Activated naive CD8-positive, alpha-beta T cell treated with anti-CD3 and anti-CD28 coated beads, Interleukin-2, amount 10 ng/mL, durations not matched to agents 7 days and 5 days (primary cell): Measurements from ENCODE around the gene FOXC2. TPM values are rescaled to one million over a fixed set of nuclear protein-coding genes. Genes with fewer than 3 reads are reported as not detected.

Experiments
- ATAC-seq: fragments of 150-1000 bp; cut with Tn5 transposase; one replicate; pipeline ENCODE4 v1.10.0; 2021; ENCODE audit warnings: low read depth, moderate library complexity
- POLR2A ChIA-PET: fragments of 350-600 bp; sonication (Branson Sonifier 250); formaldehyde crosslinking; loops from one replicate; lab custom pipeline; 2021; ENCODE audit warnings: antibody characterized with exemption; lab: Charles Lee
- DNase-seq: peaks from one replicate; pipeline ENCODE4 v3.0.0; 2021
- H3K27ac Mint-ChIP-seq: one replicate; pipeline ENCODE4 v1.8.0; 2022; ENCODE audit warnings: mild to moderate bottlenecking, mixed read lengths
- H3K27me3 Mint-ChIP-seq: one replicate; pipeline ENCODE4 v1.8.0; 2022; ENCODE audit warnings: mild to moderate bottlenecking, moderate library complexity, mixed read lengths
- H3K36me3 Mint-ChIP-seq: one replicate; pipeline ENCODE4 v1.8.0; 2021; ENCODE audit warnings: mild to moderate bottlenecking, mixed read lengths
- H3K4me1 Mint-ChIP-seq: one replicate; pipeline ENCODE4 v1.8.0; 2021; ENCODE audit warnings: mixed read lengths
- H3K4me3 Mint-ChIP-seq: one replicate; pipeline ENCODE4 v1.8.0; 2022; ENCODE audit warnings: mild to moderate bottlenecking, moderate library complexity, mixed read lengths
- H3K9me3 Mint-ChIP-seq: one replicate; pipeline ENCODE4 v1.8.0; 2021; ENCODE audit warnings: mixed read lengths
- total RNA-seq, 2 experiments: library from RNA; stranded (reverse); gene quantifications; one replicate each; pipeline ENCODE4 v1.2.3, GENCODE V29; 2021

FOXC2 gene
- total RNA-seq, 2 experiments from 2014 or later: not detected

- POLR2A ChIA-PET: no interaction called here
- Mint-ChIP-seq H3K9me3 (no peaks in the 10 kb centered on the region), H3K36me3 (no peaks in the 10 kb centered on the region), H3K4me1 (no peaks in the 10 kb centered on the region), H3K4me3 (no peak overlapping the region), H3K27me3 (peaks cover 2% of the 10 kb centered on the region), H3K27ac (no peak overlapping the region)
- no peak for DNase-seq
- no peak for ATAC-seq
Observed at GRCh38 chr16:86528061-86528929, 38.3 kb upstream of the FOXC2 start.

- H3K9me3 Mint-ChIP-seq: no peaks in the 10 kb centered on the region
- POLR2A ChIA-PET: no interaction called here
- no peaks in the 10 kb centered on the region for H3K4me1 Mint-ChIP-seq
- no peaks in the 10 kb centered on the region for H3K36me3 Mint-ChIP-seq
- DNase-seq (no peak), ATAC-seq (no peak)
- no peak overlapping the region for H3K4me3 Mint-ChIP-seq
- H3K27ac Mint-ChIP-seq: no peak overlapping the region
- H3K27me3 Mint-ChIP-seq: no peaks in the 10 kb centered on the region
Observed at GRCh38 chr16:86529160-86529559, 37.5 kb upstream of the FOXC2 start.

- Mint-ChIP-seq H3K27me3 (no peaks in the 10 kb centered on the region), H3K9me3 (no peaks in the 10 kb centered on the region), H3K27ac (no peak overlapping the region), H3K4me3 (no peak overlapping the region), H3K36me3 (no peaks in the 10 kb centered on the region), H3K4me1 (no peaks in the 10 kb centered on the region)
- DNase-seq (no peak), ATAC-seq (no peak)
- POLR2A ChIA-PET: no interaction called here
Observed at GRCh38 chr16:86530251-86531190, 36.1 kb upstream of the FOXC2 start.

- Mint-ChIP-seq H3K4me3 (no peak overlapping the region), H3K27ac (no peak overlapping the region), H3K9me3 (no peaks in the 10 kb centered on the region), H3K27me3 (no peaks in the 10 kb centered on the region), H3K36me3 (no peaks in the 10 kb centered on the region), H3K4me1 (no peaks in the 10 kb centered on the region)
- DNase-seq: no peak
- no peak for ATAC-seq
- POLR2A ChIA-PET: interaction anchor here (1.0 kb wide), 1 partner anchor 19 kb away, joined by 3 read pairs; no protein-coding TSS in a partner anchor
Observed at GRCh38 chr16:86531191-86531545, 35.5 kb upstream of the FOXC2 start.

GRCh38 chr16:86531641-86532525, 34.7 kb upstream of the FOXC2 start:
- POLR2A ChIA-PET: interaction anchor here (1.0 kb wide), 1 partner anchor 19 kb away, joined by 3 read pairs; no protein-coding TSS in a partner anchor
- Mint-ChIP-seq H3K36me3 (no peaks in the 10 kb centered on the region), H3K27ac (no peak overlapping the region), H3K9me3 (no peaks in the 10 kb centered on the region), H3K27me3 (no peaks in the 10 kb centered on the region), H3K4me3 (no peak overlapping the region), H3K4me1 (no peaks in the 10 kb centered on the region)
- no peak for ATAC-seq
- no peak for DNase-seq

GRCh38 chr16:86532526-86532815, 34.2 kb upstream of the FOXC2 start:
- no peak overlapping the region for H3K4me3 Mint-ChIP-seq
- no peak for DNase-seq
- no peaks in the 10 kb centered on the region for H3K36me3 Mint-ChIP-seq
- no peaks in the 10 kb centered on the region for H3K4me1 Mint-ChIP-seq
- no peaks in the 10 kb centered on the region for H3K27me3 Mint-ChIP-seq
- H3K27ac Mint-ChIP-seq: no peak overlapping the region
- POLR2A ChIA-PET: interaction anchor here (1.0 kb wide), 1 partner anchor 18 kb away, joined by 3 read pairs; no protein-coding TSS in a partner anchor
- H3K9me3 Mint-ChIP-seq: no peaks in the 10 kb centered on the region
- no peak for ATAC-seq

- no peaks in the 10 kb centered on the region for H3K27me3 Mint-ChIP-seq
- H3K4me3 Mint-ChIP-seq: no peak overlapping the region
- DNase-seq (no peak), ATAC-seq (no peak)
- no peaks in the 10 kb centered on the region for H3K36me3 Mint-ChIP-seq
- no peaks in the 10 kb centered on the region for H3K4me1 Mint-ChIP-seq
- POLR2A ChIA-PET: no interaction called here
- no peak overlapping the region for H3K27ac Mint-ChIP-seq
- H3K9me3 Mint-ChIP-seq: no peaks in the 10 kb centered on the region
Observed at GRCh38 chr16:86533076-86533475, 33.6 kb upstream of the FOXC2 start.

GRCh38 chr16:86533767-86534351, 32.8 kb upstream of the FOXC2 start:
- DNase-seq: no peak
- POLR2A ChIA-PET: no interaction called here
- Mint-ChIP-seq H3K4me1 (no peaks in the 10 kb centered on the region), H3K27ac (no peak overlapping the region), H3K9me3 (no peaks in the 10 kb centered on the region), H3K27me3 (no peaks in the 10 kb centered on the region), H3K36me3 (no peaks in the 10 kb centered on the region), H3K4me3 (no peak overlapping the region)
- no peak for ATAC-seq

- Mint-ChIP-seq H3K4me1 (no peaks in the 10 kb centered on the region), H3K9me3 (no peaks in the 10 kb centered on the region), H3K36me3 (no peaks in the 10 kb centered on the region), H3K4me3 (no peak overlapping the region), H3K27ac (no peak overlapping the region), H3K27me3 (no peaks in the 10 kb centered on the region)
- ATAC-seq (no peak), DNase-seq (no peak)
- POLR2A ChIA-PET: no interaction called here
Observed at GRCh38 chr16:86534779-86535615, 31.6 kb upstream of the FOXC2 start.

- H3K27me3 Mint-ChIP-seq: no peaks in the 10 kb centered on the region
- no peaks in the 10 kb centered on the region for H3K36me3 Mint-ChIP-seq
- POLR2A ChIA-PET: no interaction called here
- no peak overlapping the region for H3K27ac Mint-ChIP-seq
- H3K4me1 Mint-ChIP-seq: no peaks in the 10 kb centered on the region
- ATAC-seq (no peak), DNase-seq (no peak)
- no peaks in the 10 kb centered on the region for H3K9me3 Mint-ChIP-seq
- H3K4me3 Mint-ChIP-seq: no peak overlapping the region
Observed at GRCh38 chr16:86536621-86537020, 30.0 kb upstream of the FOXC2 start.

GRCh38 chr16:86537486-86537885, 29.1 kb upstream of the FOXC2 start:
- POLR2A ChIA-PET: no interaction called here
- no peak for ATAC-seq
- Mint-ChIP-seq H3K36me3 (no peaks in the 10 kb centered on the region), H3K4me1 (no peaks in the 10 kb centered on the region), H3K9me3 (no peaks in the 10 kb centered on the region), H3K27me3 (no peaks in the 10 kb centered on the region), H3K4me3 (no peak overlapping the region), H3K27ac (no peak overlapping the region)
- no peak for DNase-seq

GRCh38 chr16:86538196-86538780, 28.3 kb upstream of the FOXC2 start:
- ATAC-seq: no peak
- Mint-ChIP-seq H3K27ac (no peak overlapping the region), H3K36me3 (no peaks in the 10 kb centered on the region), H3K4me3 (no peak overlapping the region), H3K4me1 (no peaks in the 10 kb centered on the region), H3K27me3 (no peaks in the 10 kb centered on the region), H3K9me3 (no peaks in the 10 kb centered on the region)
- no peak for DNase-seq
- POLR2A ChIA-PET: no interaction called here
